T-helper 1 cell treated with Interleukin-12 subunit alpha and Interleukin-12 subunit beta and Interleukin-4 antibody, amounts not matched to agents 30 ng/mL and 1 ng/mL, for 36 hours (primary cell): ENCODE data around the gene MMP14. TPM values are rescaled to one million over a fixed set of nuclear protein-coding genes. Genes with fewer than 3 reads are reported as not detected.

ENCODE experiments used
- intact Hi-C: fragments of 100-400 bp; cut with micrococcal nuclease; formaldehyde crosslinking; loops from one replicate; pipeline ENCODE4 v1.15.1; 2024
- total RNA-seq: library from RNA; stranded (reverse); gene quantifications from 2 replicates; pipeline ENCODE4 v1.2.3, GENCODE V29; 2022

MMP14 gene
- total RNA-seq, 1 donor from 2014 or later = 2.1 TPM

GRCh38 chr14:22882529-22883172 lies 46.3 kb downstream of the MMP14 start:
- intact Hi-C loops = no loop called here

- intact Hi-C loops = no loop called here
Observed at GRCh38 chr14:22883173-22883976, 47.0 kb downstream of the MMP14 start, which contains the start of gene REM2. Gene REM2 (plus strand): TSS chr14:22883222. CDS start chr14:22883288, 66 bp downstream.

GRCh38 chr14:22884076-22884737 lies 47.8 kb downstream of the MMP14 start:
- intact Hi-C loops = no loop called here

- intact Hi-C loops = no loop called here
Observed at GRCh38 chr14:22884738-22885523, 48.5 kb downstream of the MMP14 start.

GRCh38 chr14:22885975-22886374 lies 49.6 kb downstream of the MMP14 start:
- intact Hi-C loops = no loop called here

- intact Hi-C loops = loop anchor here (1.0 kb wide), 4 partner anchors 15 to 297 kb away; partner anchors contain the start of genes DAD1, LRP10, MRPL52 and RBM23
Observed at GRCh38 chr14:22886500-22887259, 50.3 kb downstream of the MMP14 start.

GRCh38 chr14:22887260-22887989 lies 51.0 kb downstream of the MMP14 start:
- intact Hi-C loops = loop anchor here (1.0 kb wide), 4 partner anchors 16 to 298 kb away; partner anchors contain the start of genes DAD1, LRP10, MRPL52 and RBM23

- intact Hi-C loops = loop anchor here (1.0 kb wide), 5 partner anchors 17 to 299 kb away; partner anchors contain the start of genes DAD1, LRP10, MRPL52 and RBM23
Observed at GRCh38 chr14:22887990-22888378, 51.6 kb downstream of the MMP14 start.

GRCh38 chr14:22888662-22889061 lies 52.3 kb downstream of the MMP14 start:
- intact Hi-C loops = loop anchor here (1.0 kb wide), 1 partner anchor 206 kb away; no protein-coding TSS in a partner anchor

GRCh38 chr14:22890416-22890815 lies 54.0 kb downstream of the MMP14 start:
- intact Hi-C loops = no loop called here

GRCh38 chr14:22892488-22892887 lies 56.1 kb downstream of the MMP14 start:
- intact Hi-C loops = no loop called here

GRCh38 chr14:22893706-22894105 lies 57.3 kb downstream of the MMP14 start:
- intact Hi-C loops = no loop called here

- intact Hi-C loops = loop anchor here (5.0 kb wide), 1 partner anchor 183 kb away; no protein-coding TSS in a partner anchor
Observed at GRCh38 chr14:22895402-22895801, 59.0 kb downstream of the MMP14 start.

- intact Hi-C loops = loop anchor here (5.0 kb wide), 1 partner anchor 184 kb away; no protein-coding TSS in a partner anchor
Observed at GRCh38 chr14:22896356-22896755, 60.0 kb downstream of the MMP14 start.

GRCh38 chr14:22896760-22897159 lies 60.4 kb downstream of the MMP14 start:
- intact Hi-C loops = loop anchor here (5.0 kb wide), 1 partner anchor 184 kb away; no protein-coding TSS in a partner anchor

- intact Hi-C loops = loop anchor here (5.0 kb wide), 1 partner anchor 185 kb away; no protein-coding TSS in a partner anchor
Observed at GRCh38 chr14:22897357-22897756, 61.0 kb downstream of the MMP14 start.
